GM20000 (cell line): ENCODE results near the gene PLCB4.
"Not testable (repeated sequence)": the region's sequence is repeated elsewhere in the genome, so short reads cannot be mapped to it uniquely, and the experiment has no call there.

Experiments used
- DNase-seq: peaks from one replicate; pipeline ENCODE4 v3.0.0; 2012; ENCODE audit warnings: low spot score
- CTCF ChIP-seq: IDR thresholded peaks from 2 replicates; pipeline ENCODE4 v1.5.1; 2012; ENCODE audit warnings: mild to moderate bottlenecking, control low read depth; ENCODE audit errors: extremely low read depth, missing control alignments

Gene PLCB4

GRCh38 chr20:9038791-9039535 lies 29.9 kb upstream of the PLCB4 start:
- TF ChIP-seq CTCF: no peak
- DNase-seq: no peak

- no peak for DNase-seq
- no peak for TF ChIP-seq CTCF
Measured at GRCh38 chr20:9040863-9041524, 27.9 kb upstream of the PLCB4 start.

- TF ChIP-seq CTCF: no peak
- no peak for DNase-seq
Measured at GRCh38 chr20:9043364-9043763, 25.5 kb upstream of the PLCB4 start.

- DNase-seq: not testable (repeated sequence)
Measured at GRCh38 chr20:9047928-9048327, 21.0 kb upstream of the PLCB4 start.

GRCh38 chr20:9051508-9051907 lies 17.4 kb upstream of the PLCB4 start:
- DNase-seq: no peak

GRCh38 chr20:9052136-9052535 lies 16.8 kb upstream of the PLCB4 start:
- no peak for DNase-seq
- no peak for TF ChIP-seq CTCF

More at GRCh38 chr20:9051508-9051907, 17.4 kb upstream of the PLCB4 start:
- no peak for TF ChIP-seq CTCF

GRCh38 chr20:9053108-9053507 lies 15.8 kb upstream of the PLCB4 start:
- no peak for DNase-seq
- no peak for TF ChIP-seq CTCF

- no peak for DNase-seq
- TF ChIP-seq CTCF: no peak
Measured at GRCh38 chr20:9054176-9054575, 14.7 kb upstream of the PLCB4 start.
